Measurements from ENCODE around the gene FHL2. TPM values are rescaled to one million over a fixed set of nuclear protein-coding genes. Genes with fewer than 3 reads are reported as not detected.
"Not testable (repeated sequence)": the region's sequence is repeated elsewhere in the genome, so short reads cannot be mapped to it uniquely, and the experiment has no call there.

FHL2 gene
- total RNA-seq, 1 donor from 2014 or later: 42.0 TPM

DNA sequence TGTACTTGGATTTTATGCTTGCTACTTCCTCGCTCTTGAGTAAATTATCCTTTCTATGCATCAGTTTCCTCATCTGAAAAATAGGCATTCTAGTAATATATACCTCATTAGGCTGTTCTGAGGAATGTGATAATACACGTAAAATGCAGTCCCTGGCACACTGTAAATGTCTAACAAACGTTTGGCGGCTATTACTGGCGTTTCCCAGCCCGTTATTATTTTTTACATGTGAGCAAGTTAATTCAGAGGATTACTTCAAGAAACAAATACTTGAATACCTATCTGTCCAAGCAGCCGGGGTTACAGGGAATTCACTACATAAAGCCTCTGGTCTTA, 62.1 kb downstream of the FHL2 start:
- no peak for DNase-seq

DNA sequence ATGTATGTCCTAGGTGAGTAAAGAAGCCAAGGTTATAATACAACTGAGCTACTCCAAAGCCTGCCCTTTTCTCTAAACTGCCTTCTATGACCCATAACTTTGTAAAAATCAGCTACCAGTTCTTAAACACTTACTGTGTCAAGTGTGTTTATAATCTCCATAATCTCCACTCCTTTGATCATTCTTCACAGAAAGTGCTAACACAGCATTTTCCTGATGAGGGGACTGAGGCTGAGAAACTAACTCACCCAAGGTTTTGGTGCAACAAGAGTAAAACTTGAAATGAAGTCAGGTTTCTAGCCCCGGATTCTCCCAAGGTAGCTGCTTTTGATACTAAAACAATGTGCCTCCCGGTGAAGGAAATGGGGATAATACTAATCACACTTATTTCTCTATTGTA, 63.4 kb downstream of the FHL2 start:
- no peak for DNase-seq

GRCh38 chr2:105334211-105334610, 64.6 kb downstream of the FHL2 start:
- no peak for DNase-seq

DNA sequence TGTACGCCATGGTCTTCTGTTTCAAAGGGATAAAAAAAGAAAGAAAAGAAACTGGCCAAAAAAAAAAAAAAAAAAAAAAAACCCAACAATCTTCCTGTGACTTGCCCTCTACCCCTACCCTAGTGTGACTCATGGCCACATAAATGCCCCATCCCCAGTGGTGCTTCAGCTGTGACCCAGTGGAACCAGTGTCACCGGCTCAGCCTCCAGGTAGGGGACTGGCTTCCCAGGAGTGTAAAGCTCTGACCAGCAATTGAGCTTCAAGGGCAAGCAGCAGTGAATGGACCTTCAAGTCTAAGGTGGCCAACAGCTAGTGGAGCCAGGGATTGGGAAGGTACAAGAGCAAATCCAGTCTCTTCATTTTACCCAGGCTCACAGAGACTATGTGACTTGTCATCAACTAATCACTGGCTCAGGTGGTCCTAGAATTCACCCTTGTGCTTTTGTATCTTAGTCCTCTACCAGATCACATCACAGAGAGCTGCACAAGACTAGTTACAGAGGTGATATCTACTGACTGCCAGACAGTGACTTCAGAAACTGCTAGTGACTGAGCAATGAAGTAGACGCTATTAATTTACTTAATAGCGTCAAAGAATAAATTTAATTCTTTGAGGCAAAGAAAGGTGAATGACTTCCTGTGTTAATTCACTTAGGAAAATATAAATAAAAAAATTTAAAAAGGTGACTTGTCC, 68.0 kb downstream of the FHL2 start:
- no peak for DNase-seq

- DNase-seq: peak; percentile 66
Observed at GRCh38 chr2:105329561-105330495, 69.0 kb downstream of the FHL2 start, which contains the start of gene TGFBRAP1. TGFBRAP1 (minus strand) TSS chr2:105329735; CDS start chr2:105308301, 21,434 bp downstream.

DNA sequence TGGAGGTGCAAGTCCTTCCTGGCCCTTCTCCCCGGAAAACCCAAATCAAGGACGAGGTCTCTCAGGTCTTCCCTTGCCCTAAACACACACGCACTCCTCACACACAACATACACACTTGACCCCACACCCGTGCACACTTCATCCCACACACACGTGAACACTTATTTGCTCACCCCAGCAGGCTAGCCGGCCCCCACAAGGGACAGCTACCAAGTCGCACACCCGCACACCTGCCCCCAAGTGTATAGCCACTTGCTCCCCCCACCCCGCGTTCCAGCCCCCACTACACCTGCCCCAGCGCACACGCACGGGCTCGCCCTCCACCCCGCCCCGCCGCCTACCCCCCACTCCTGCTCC, 69.7 kb downstream of the FHL2 start:
- DNase-seq: no peak

DNA sequence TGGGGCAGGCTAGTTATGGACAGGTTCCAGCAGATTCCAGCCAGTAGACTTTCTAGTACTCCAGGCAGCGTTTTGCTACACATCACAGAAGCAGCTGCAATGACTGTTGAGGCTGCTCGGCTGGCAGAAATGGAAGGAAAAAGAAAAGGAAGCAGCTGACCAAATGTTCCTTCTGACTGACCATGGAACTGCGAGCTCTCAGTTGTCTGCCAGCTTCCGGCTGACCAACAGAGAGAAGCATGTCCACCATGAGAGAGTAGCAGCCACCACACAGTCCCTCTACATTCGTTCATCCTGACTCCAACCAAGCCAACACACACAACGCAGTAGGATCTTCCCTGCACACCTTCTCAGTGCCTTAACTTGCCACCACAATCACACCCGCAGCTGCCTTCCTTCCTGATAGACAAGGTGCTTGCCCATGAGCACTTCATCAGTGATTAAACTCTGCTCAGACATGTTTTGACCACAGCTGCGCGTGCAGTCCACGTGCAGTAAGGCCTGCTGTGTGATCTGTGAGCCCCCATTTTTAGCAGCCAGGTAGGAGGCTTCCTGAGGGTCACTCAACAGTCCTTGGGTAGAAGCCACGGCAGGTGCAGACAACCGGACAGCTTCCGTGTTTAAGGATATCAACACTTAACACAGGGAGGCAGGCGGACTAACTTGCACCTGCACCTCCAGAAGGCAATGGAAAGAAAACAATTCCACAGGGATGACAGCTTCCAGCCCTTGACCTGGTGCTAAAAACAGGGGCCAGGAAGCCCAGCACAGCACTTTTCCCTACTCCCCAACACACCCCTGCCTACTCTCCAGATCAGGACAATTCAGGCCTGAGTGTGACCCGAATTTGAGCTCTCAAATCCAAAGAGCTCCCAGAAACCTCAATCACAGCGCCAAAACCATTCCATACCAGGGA, 70.3 kb downstream of the FHL2 start:
- peak; percentile 76 for DNase-seq

- DNase-seq: no peak
Observed at GRCh38 chr2:105327690-105328089, 71.2 kb downstream of the FHL2 start.

DNA sequence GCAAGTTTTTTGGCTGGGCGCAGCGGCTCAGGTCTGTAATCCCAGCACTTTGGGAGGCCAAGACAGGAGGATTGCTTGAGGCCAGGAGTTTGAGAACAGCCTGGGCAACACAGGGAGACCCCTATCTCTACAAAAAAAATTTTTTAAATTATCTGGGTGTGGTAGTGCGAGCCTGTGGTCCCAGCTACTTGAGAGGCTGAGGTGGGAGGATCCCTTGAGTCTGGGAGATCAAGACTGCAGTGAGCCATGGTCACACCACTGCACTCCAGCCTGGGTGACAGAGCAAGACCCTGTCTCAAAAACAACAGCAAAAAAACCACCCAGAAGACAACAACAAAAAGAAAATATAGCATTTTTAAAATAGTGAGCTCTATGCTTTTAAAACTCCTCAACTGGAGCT, 71.6 kb downstream of the FHL2 start:
- DNase-seq: not testable (repeated sequence)

- DNase-seq: peak; percentile 96
Observed at GRCh38 chr2:105325389-105325963, 73.4 kb downstream of the FHL2 start.

- DNase-seq: peak; percentile 63
Observed at GRCh38 chr2:105324732-105325131, 74.1 kb downstream of the FHL2 start.

DNA sequence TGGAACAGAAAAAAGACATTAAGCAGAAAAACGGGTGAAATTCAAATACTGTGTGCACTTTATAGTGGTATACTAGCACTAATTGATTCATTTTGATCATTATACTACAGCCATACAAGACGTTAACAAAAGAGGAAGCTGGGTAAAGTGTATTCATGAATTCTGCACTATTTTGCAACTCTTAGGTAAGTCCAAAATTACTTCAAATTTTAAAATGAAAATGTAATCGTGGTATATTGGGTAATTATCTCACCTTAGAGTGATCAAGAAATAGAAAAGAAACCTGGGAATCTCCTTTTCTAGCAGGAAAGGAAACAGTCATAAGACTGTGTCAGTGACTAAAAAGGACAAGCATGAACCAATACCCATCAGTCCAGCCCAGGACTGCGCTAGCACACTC, 74.8 kb downstream of the FHL2 start:
- DNase-seq: no peak

- peak; percentile 33 for DNase-seq
Observed at GRCh38 chr2:105323111-105323510, 75.7 kb downstream of the FHL2 start.

GRCh38 chr2:105321875-105322646, 76.8 kb downstream of the FHL2 start:
- no peak for DNase-seq

DNA sequence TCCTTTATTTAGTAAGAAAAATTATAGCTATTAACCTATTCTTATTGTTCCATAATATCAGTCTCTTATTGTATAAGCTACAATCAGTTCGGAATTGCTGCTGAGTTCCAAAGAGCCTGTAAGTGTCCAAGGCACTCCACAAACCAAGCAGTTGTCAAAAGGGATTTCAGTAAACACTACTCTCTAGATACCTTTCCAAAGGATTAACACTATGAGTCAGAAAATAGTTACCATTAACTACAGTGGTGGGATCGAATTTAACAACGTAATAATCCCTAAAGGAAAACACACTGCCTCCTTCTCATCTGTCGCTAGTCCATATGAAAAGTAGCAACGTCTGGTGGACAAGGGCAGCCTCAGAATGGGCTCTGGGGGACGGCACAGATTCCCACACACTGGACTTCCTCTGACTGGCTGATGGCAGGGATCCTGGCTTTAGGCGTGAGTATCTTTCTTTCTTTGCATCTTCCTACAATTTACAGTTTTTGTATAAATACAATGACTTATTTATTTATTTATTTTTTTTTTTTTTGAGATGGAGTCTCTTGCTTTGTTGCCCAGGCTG, 78.1 kb downstream of the FHL2 start:
- DNase-seq: no peak

GRCh38 chr2:105317937-105318336, 80.9 kb downstream of the FHL2 start:
- DNase-seq: peak; percentile 68

DNA sequence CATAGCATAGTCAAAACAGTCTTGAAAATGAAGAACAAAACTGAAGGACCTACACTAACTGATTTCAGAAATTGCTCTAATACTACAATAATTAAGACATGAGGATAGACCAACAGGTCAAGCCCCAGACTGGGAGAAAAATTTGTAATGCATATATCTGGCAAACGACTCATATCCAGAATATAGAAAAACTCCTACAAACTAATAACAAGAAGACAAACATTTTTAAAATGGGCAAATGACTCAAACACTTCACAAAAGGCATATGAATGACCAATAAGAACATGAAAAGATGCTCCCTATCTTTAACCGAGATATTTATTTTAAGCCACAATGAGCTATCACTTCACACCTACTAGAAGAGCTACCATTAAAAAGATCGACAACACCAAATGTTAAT, 83.5 kb downstream of the FHL2 start:
- DNase-seq: no peak

GRCh38 chr2:105313877-105314276, 85.0 kb downstream of the FHL2 start:
- DNase-seq: no peak
